VCaP (cell line): ENCODE measurements around the gene DOCK6.

Experiments
- H3K27ac ChIP-seq: fragments of 450-650 bp; 2 replicates; pipeline ENCODE4 v1.5.1; 2017
- CTCF ChIP-seq: fragments of 450-650 bp; conservative IDR thresholded peaks from 2 replicates; pipeline ENCODE4 v1.5.1; 2017; ENCODE audit warnings: mild to moderate bottlenecking, moderate library complexity

The DOCK6 gene

GRCh38 chr19:11295180-11295579 is 32.9 kb upstream of the DOCK6 start:
- no peak for TF ChIP-seq CTCF
- H3K27ac ChIP-seq, result no peak overlapping the region

- H3K27ac ChIP-seq, result peak overlapping the region; percentile 59
- peak; percentile 93 for TF ChIP-seq CTCF
Measured at GRCh38 chr19:11293433-11294389, 31.4 kb upstream of the DOCK6 start.

DNA sequence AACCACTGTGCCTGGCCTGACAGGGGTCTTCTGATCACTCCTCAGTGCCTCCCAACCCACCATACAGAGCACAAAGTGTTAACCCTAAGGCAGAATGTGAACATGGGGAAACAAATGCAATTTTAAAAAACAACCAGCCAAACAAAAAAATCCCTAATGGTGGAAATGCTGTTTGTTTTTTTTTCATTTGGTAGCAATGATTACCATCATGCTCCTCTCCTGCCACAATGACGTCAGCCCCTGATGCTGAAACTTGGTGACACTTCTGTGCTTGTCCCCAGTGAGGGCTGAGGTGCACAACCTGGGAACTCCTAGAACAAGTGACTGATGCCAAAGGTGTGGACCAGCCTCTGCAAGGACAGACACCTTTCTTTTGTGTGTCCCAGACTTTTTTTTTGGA is 29.7 kb upstream of the DOCK6 start:
- H3K27ac ChIP-seq, result no peak overlapping the region
- no peak for TF ChIP-seq CTCF

DNA sequence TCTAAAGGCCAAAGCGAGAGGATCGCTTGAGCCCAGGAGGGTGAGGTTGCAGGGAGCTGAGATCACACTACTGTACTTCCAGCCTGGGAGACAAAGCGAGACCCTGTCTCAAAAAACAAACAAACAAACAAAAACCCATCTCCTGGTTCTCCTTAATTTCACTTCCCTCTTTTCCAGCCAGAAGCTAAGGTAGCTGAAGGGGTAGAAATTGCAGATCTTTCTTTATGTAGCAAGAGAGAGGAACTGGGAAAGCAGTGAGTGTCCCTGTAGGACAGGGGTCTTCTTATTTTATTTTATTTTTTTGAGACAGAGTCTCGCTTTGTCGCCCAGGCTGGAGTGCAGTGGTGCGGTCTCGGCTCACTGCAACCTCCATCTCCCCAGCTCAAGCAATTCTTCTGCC is 29.1 kb upstream of the DOCK6 start:
- H3K27ac ChIP-seq, result no peak overlapping the region
- TF ChIP-seq CTCF, result no peak

- TF ChIP-seq CTCF, result no peak
- no peak overlapping the region for H3K27ac ChIP-seq
Measured at GRCh38 chr19:11290256-11290655, 27.9 kb upstream of the DOCK6 start.

GRCh38 chr19:11288349-11288748 is 26.0 kb upstream of the DOCK6 start:
- peak; percentile 64 for TF ChIP-seq CTCF
- H3K27ac ChIP-seq, result no peak overlapping the region

- TF ChIP-seq CTCF, result no peak
- no peak overlapping the region for H3K27ac ChIP-seq
Measured at GRCh38 chr19:11286312-11286974, 24.1 kb upstream of the DOCK6 start.
